HG02973 (cell line): ENCODE results near the gene SHC2.
"Not testable (repeated sequence)": the region's sequence is repeated elsewhere in the genome, so short reads cannot be mapped to it uniquely, and the experiment has no call there.

ENCODE experiments used
- ATAC-seq: cut with Tn5 transposase; IDR thresholded peaks from one replicate; pipeline ENCODE4 v1.9.1; 2021; ENCODE audit warnings: moderate library complexity; ENCODE audit not compliant: unreplicated experiment

SHC2 gene

GRCh38 chr19:470701-471100, 9.9 kb upstream of the SHC2 start:
- ATAC-seq, result no peak

- no peak for ATAC-seq
Measured at GRCh38 chr19:469833-470232, 9.0 kb upstream of the SHC2 start.

- ATAC-seq, result no peak
Measured at GRCh38 chr19:468587-469256, 7.9 kb upstream of the SHC2 start.

GRCh38 chr19:467554-467953, 6.7 kb upstream of the SHC2 start:
- no peak for ATAC-seq

GRCh38 chr19:465056-465816, 4.4 kb upstream of the SHC2 start:
- ATAC-seq, result no peak

- ATAC-seq, result no peak
Measured at GRCh38 chr19:464208-464545, 3.3 kb upstream of the SHC2 start.

- ATAC-seq, result no peak
Measured at GRCh38 chr19:463483-464207, 2.8 kb upstream of the SHC2 start.

GRCh38 chr19:461721-462551, 1.1 kb upstream of the SHC2 start:
- ATAC-seq, result no peak

- no peak for ATAC-seq
Measured at GRCh38 chr19:459724-460511, 915 bp downstream of the SHC2 start.

- ATAC-seq, result no peak
Measured at GRCh38 chr19:458091-459042, 2.5 kb downstream of the SHC2 start.

- ATAC-seq, result no peak
Measured at GRCh38 chr19:457636-458035, 3.2 kb downstream of the SHC2 start.

- no peak for ATAC-seq
Measured at GRCh38 chr19:456547-457110, 4.2 kb downstream of the SHC2 start.

- ATAC-seq, result no peak
Measured at GRCh38 chr19:455851-456546, 4.8 kb downstream of the SHC2 start.

GRCh38 chr19:455031-455705, 5.7 kb downstream of the SHC2 start:
- ATAC-seq, result no peak

GRCh38 chr19:453606-454005, 7.2 kb downstream of the SHC2 start:
- ATAC-seq, result no peak

- ATAC-seq, result no peak
Measured at GRCh38 chr19:452829-453228, 8.0 kb downstream of the SHC2 start.

GRCh38 chr19:450912-451481, 9.8 kb downstream of the SHC2 start:
- ATAC-seq, result not testable (repeated sequence)
